Mammary epithelial cell (primary cell): ENCODE measurements around the gene MPRIP.

Experiments used
- CTCF ChIP-seq, 2 donors: IDR thresholded peaks in 1 of 2; conservative IDR thresholded peaks in 1 of 2; 2 replicates each; pipeline ENCODE4 v1.5.1; 2011 to 2012; ENCODE audit warnings: inconsistent platforms in 2 of 2, low read length in 2 of 2, mild to moderate bottlenecking in 2 of 2, control low read depth in 1 of 2, low read depth in 1 of 2; ENCODE audit not compliant: insufficient read depth in 1 of 2; ENCODE audit errors: extremely low read depth in 1 of 2
- EZH2 ChIP-seq: IDR thresholded peaks from 2 replicates; pipeline ENCODE4 v1.6.1; 2012; ENCODE audit warnings: low read length, inconsistent platforms, borderline replicate concordance

GRCh38 chr17:17181666-17182597, 139.7 kb downstream of the MPRIP start:
- TF ChIP-seq CTCF (conservative IDR thresholded peaks at IDR 0.05 in 1 of 2, IDR thresholded peaks at IDR 0.05 in 1 of 2; ENCODE audit: extremely low read depth in 1 of 2, insufficient read depth in 1 of 2, low read depth in 1 of 2, low read length in 2 of 2) (no peak), EZH2 (no peak)
